ENCODE data around the gene POMC.

- no peak for TF ChIP-seq POLR2A (IDR thresholded peaks at IDR 0.05; ENCODE audit: borderline replicate concordance, extremely low read depth, insufficient read depth, insufficient read length)
- TF ChIP-seq RAD21 (IDR thresholded peaks at IDR 0.05; ENCODE audit: low read depth), result no peak
These were observed 33.4 kb upstream of the POMC start for GRCh38 chr2:25201794-25202193.
